Measurements from ENCODE around the gene URB1. TPM values are rescaled to one million over a fixed set of nuclear protein-coding genes. Genes with fewer than 3 reads are reported as not detected.

URB1 gene
- total and polyA plus RNA-seq, 12 donors, result 4.0 to 17.7 (median 12.6) TPM

GRCh38 chr21:32297449-32297848 is 95.4 kb downstream of the URB1 start:
- DNase-seq (no peak), ATAC-seq (no peak)

GRCh38 chr21:32285476-32285875 is 107.3 kb downstream of the URB1 start:
- no peak for ATAC-seq
- no peak overlapping the region for H3K4me3 ChIP-seq
- H3K27me3 ChIP-seq, result no peaks in the 10 kb centered on the region
- 96% methylated on average over 4 of the region's 4 CpGs for WGBS, 2 donors
- TF ChIP-seq CTCF (IDR thresholded peaks at IDR 0.05), result no peak
- no peak for DNase-seq
- no peaks in the 10 kb centered on the region for H3K36me3 ChIP-seq
- no peak overlapping the region for H3K27ac ChIP-seq
- H3K9me3 ChIP-seq, result peaks cover 0 to 4% (median 0%) of the 10 kb centered on the region in 11 donors
- intact Hi-C loops (cut with DNase I), result loop anchor here in 1 of 10 donors (5.0 kb wide), 1 partner anchor 192 kb away; no protein-coding TSS in a partner anchor
- no peaks in the 10 kb centered on the region for H3K4me1 ChIP-seq

More at GRCh38 chr21:32297449-32297848, 95.4 kb downstream of the URB1 start:
- WGBS, 2 donors, result 94 to 96% methylated on average over 7 of the region's 7 CpGs
- H3K27me3 ChIP-seq, result no peaks in the 10 kb centered on the region
- TF ChIP-seq CTCF (IDR thresholded peaks at IDR 0.05), result no peak
- no peak overlapping the region for H3K4me3 ChIP-seq
- no peaks in the 10 kb centered on the region for H3K4me1 ChIP-seq
- H3K36me3 ChIP-seq, result peaks cover 0 to 7% (median 0%) of the 10 kb centered on the region in 9 donors
- no peaks in the 10 kb centered on the region for H3K9me3 ChIP-seq
- no peak overlapping the region for H3K27ac ChIP-seq
- intact Hi-C loops (cut with DNase I), result no loop called here

GRCh38 chr21:32282992-32283391 is 109.8 kb downstream of the URB1 start:
- H3K4me3 ChIP-seq, result no peak overlapping the region
- 70 to 79% methylated on average over 6 of the region's 6 CpGs for WGBS, 2 donors
- ATAC-seq (no peak), DNase-seq (no peak)
- no peaks in the 10 kb centered on the region for H3K36me3 ChIP-seq
- no peak for TF ChIP-seq CTCF (IDR thresholded peaks at IDR 0.05)
- intact Hi-C loops (cut with DNase I), result no loop called here
- H3K9me3 ChIP-seq, result no peaks in the 10 kb centered on the region
- H3K27ac ChIP-seq, result no peak overlapping the region
- no peaks in the 10 kb centered on the region for H3K27me3 ChIP-seq
- peaks cover 0 to 17% (median 14%) of the 10 kb centered on the region in 9 donors for H3K4me1 ChIP-seq

- TF ChIP-seq CTCF (IDR thresholded peaks at IDR 0.05), result no peak
- WGBS, 2 donors, result 88 to 92% methylated on average over 7 of the region's 7 CpGs
- H3K36me3 ChIP-seq, result no peaks in the 10 kb centered on the region
- H3K27ac ChIP-seq, result no peak overlapping the region
- no peaks in the 10 kb centered on the region for H3K27me3 ChIP-seq
- H3K4me1 ChIP-seq, result peaks cover 0 to 26% (median 19%) of the 10 kb centered on the region in 9 donors
- ATAC-seq (no peak), DNase-seq (no peak)
- intact Hi-C loops (cut with DNase I), result no loop called here
- no peak overlapping the region for H3K4me3 ChIP-seq
- no peaks in the 10 kb centered on the region for H3K9me3 ChIP-seq
Observed at GRCh38 chr21:32281531-32281930, 111.3 kb downstream of the URB1 start.
